Eye (tissue), 1 donor: ENCODE data around the gene B4GALT1.

ENCODE experiments used
- DNase-seq: peaks from one replicate; pipeline ENCODE4 v3.0.0-alpha.2; 2015

B4GALT1 gene

GRCh38 chr9:33139421-33140228 lies 27.5 kb downstream of the B4GALT1 start:
- peak; percentile 89 for DNase-seq

DNA sequence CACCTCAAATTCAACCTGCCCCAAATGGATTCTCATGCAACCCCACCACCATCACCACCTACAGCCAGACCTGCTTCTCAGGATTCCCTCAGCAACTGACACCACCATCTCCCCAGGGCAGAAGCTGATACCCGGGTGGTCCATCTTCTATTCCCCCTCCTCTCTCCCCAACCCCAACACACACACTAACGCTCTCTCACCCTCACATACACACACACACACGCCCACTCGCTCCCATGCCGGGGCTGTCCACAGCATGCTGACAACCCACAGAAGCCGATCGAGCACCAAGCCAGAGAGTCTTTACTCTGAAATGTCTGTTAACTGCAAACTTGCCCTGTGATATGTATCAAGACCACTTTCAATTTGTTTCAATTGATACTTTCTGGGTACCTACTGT lies 28.4 kb downstream of the B4GALT1 start:
- DNase-seq: no peak

GRCh38 chr9:33137781-33138264 lies 29.3 kb downstream of the B4GALT1 start:
- DNase-seq: no peak

GRCh38 chr9:33136721-33137670 lies 30.1 kb downstream of the B4GALT1 start:
- DNase-seq: no peak

DNA sequence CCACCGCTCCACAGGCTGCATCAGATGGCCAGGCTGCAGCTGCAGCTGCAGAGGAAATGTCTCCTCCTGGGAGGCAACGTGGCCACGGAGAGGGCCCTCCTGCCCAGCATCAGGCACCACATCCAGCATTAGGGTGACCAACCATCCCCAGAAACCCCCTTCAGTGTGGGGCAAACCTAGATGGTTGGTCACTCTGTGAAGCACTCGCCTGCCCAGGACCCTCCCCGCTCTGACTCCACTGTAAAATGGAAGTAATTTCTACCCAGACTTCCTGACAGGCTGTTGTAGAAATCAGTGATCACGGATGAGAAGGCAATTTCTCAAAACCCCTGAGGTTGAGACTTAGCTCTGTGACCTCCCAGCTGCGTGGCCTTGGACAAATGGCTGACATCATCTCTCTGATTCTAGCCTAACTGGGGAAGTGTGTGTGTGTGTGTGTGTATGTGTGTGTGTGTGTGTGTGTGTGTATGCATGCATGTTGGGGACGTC lies 31.6 kb downstream of the B4GALT1 start:
- peak; percentile 85 for DNase-seq

DNA sequence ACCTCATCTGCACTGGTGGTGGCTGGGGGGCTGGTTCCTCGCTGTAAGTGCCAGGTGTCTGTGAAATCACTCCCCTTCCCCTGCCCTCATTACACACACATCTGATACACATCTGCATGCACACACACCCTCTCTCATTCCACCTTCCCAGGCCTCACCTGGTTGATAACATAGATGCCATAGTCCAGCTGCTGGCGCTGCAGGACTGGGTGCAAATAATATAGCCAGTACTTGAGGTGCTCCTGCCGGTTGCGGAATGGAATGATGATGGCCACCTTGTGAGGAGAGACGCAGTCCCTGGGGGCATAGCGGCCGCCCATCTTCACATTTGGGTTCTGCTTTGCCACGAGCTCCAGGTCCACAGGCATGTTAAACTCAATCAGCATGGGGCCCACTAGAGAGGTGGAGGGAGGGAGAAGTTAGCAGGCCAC lies 32.1 kb downstream of the B4GALT1 start:
- DNase-seq: peak; percentile 20

DNA sequence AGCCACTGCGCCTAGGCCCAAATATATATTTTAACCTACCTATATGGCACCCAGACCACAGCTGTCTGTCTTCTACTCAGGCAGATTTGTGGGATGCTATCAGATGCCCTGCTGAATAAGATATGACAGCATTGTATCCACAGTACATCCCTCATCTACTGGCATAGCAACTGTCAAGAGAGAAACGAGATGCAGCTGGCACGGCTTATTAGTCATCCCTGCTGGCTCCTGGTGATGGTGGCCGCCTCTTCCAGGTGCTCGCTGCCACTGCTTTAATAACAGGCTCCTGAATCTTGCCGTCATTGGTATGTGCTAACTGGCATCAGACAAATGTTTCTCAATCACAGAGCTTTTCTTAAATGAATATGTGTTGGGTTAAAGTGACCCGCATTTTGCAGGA lies 34.0 kb downstream of the B4GALT1 start:
- DNase-seq: no peak

DNA sequence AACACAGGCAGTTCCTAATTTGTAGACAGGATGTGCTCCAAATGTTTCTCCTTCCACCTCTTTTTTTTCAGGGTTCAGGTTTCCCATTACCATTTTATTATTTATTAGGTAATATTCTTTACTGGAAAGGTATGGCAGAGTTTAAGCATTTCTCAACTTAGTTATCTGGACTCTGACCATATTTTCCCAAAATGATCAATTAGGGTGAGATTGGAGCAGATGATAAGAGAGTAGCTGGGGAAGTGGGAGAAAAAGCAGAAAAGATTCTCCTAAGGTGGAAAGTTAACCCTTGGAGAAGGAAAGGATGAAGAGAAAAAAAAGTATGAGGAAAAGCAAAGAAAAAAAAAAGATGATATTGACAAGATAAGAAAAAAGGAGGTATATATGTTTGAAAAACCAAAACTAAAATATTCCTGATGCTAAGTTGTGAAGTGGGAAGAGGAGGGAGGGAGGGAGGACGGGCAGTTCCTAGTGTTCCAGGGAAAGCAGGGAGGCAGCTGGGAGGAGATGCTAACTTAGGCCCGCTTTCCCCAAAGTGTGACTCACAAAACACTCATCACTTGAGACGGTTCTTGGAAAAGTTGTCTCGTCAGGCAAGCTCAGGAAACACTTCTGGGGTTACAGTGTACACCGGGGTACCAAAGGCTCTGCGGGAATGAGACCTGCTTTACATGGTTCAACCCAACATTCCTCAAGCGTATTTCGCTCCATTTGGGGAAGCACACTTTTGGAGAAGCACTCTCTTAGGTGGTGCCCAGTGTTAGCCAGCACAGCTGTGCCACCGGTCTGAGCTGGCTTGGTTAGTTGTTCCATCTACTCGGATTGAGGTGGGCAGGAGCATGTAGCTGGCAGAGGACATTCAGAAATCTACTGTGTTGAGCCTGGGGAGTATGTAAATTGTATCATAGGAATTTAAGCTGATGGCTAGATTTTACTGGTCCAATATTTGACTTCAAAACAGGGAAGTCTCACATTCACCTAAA lies 35.1 kb downstream of the B4GALT1 start:
- no peak for DNase-seq

GRCh38 chr9:33130961-33131789 lies 36.0 kb downstream of the B4GALT1 start:
- DNase-seq: no peak

- DNase-seq: no peak
These were observed 37.0 kb downstream of the B4GALT1 start for GRCh38 chr9:33129886-33130881.

DNA sequence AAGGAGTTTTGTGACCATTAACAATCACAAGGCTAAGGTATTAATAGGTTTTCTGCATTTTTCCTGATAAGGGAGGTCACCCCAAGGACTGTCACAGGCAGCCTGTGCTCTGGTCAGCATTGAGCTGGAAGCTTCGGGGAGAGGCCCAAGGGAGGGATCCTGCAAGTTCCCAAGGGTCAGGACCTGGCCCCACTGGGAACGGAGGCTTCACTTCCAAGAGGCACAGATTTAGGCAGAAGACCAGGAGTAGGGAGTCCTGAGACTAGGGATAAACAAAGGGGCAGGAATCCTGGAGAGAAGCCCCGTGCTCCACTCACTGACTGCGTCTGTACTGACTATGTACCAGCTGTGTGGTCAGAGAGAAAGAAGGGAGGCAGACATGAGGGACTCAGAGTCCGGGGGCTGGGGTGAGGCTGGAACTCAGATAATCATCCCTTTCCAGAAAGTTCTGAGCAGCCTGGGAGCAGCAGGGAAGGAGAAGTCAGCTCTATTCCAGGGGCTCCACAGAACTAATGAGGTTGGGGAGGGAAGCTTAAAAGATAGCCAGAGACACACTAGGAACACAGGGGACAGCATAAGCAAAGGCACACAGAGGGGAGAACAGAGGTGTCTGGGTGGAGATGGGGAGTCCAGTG lies 37.8 kb downstream of the B4GALT1 start:
- no peak for DNase-seq

DNA sequence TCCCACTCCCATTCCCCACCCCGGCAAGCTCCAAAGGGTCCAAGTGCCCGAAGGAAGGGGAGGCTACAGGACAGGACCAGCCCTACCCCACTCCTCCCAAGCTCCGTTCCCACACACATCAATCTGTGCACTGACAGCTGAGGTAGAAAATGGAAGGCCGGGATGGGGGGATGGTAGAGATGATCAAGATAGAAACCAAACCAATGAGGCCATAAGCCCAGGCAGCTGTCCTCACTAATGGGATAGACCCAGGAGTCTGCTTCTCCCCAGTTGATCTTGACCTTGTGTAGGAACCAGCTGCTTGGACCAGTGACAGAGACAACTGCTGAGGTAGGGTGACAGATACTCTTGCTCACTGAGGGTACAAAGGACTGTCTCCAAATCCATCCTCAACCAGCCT lies 38.6 kb downstream of the B4GALT1 start:
- no peak for DNase-seq

GRCh38 chr9:33127881-33128280 lies 39.3 kb downstream of the B4GALT1 start:
- no peak for DNase-seq

- DNase-seq: no peak
These were observed 41.0 kb downstream of the B4GALT1 start for GRCh38 chr9:33125871-33126823.

DNA sequence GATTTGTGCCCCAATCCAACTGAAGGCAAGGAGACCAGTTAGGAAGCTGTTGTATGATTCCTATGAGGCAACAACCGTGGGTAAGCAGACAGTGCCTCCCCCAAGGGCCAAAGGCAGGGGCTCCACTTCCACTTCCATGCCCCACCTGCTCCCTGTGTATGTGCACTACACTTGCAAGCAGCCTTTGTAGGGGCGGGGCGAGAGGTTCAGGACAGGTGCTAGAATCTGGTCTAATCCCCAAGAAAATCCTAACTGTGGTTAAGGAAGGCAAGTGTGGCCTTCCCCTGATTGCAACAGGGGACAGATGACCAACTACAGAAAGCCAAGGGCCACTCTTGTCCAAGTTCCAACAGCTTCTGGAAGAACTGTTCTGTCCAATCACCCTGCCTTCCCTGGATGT lies 41.7 kb downstream of the B4GALT1 start:
- no peak for DNase-seq

DNA sequence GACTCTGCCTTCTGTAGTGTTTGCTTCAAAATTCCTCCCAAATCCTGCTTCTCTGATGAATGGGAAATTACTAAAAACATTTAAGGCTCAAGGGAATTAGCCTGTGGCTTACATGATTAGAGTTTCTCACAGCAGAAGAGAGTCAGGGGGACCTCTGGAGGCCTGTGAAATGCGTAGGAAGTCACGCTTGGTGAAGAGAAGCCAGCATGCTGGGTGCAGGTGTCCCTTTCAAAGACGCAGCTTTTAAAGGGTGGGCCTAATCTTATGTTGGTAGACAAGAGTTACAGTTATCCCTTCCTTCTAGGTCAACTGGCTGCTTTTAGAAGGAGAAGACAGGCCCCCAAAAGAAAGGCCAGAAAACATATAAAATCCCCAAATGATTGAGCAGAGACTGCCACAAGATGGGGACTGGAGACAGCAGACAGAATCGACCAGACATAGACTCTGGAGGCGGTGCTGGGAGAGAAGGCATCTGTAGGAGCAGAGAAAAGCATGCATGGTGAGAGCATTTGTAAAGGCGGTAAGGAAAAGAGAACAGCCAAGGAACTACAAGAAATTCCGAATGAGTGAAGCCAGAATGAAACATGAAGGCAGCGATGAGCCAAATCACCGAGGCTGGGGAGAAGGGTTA lies 42.3 kb downstream of the B4GALT1 start:
- DNase-seq: no peak

DNA sequence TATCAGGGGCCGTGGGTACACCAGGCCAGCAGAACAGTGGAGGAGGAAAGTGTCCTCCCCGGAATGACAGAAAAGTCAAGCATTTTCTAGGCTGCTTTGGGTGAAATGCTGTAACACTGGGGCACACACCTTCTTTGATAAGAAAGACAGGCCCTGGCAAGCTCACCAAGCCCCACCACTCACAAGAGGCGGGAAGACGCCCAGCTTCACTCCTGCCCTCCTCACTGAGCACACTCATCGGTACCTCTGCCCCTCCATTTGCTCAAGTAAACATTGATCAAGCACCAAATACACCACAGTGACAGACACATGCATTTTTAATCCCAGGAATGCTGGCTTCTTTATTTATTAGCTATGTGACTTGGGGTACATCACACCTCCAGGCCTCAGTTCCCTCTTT lies 43.1 kb downstream of the B4GALT1 start:
- no peak for DNase-seq
